SK-N-SH treated with all-trans-retinoic acid at 6 μM for 48 hours (cell line): ENCODE data around the gene EDIL3.
A peak's percentile ranks its signal among the peaks of the same experiment; 100 is the strongest.

Experiments
- ATAC-seq: fragments of 200-7000 bp; cut with Tn5 transposase; 3 replicates; pipeline ENCODE4 v1.9.1; 2020; ENCODE audit warnings: mild to moderate bottlenecking, moderate library complexity
- ARNTL ChIP-seq: fragments of 450-650 bp; formaldehyde crosslinking; IDR thresholded peaks from 2 replicates; pipeline ENCODE4 v1.5.0; 2020; ENCODE audit warnings: low read depth, mild to moderate bottlenecking, moderate library complexity, borderline replicate concordance
- BACH2 ChIP-seq: fragments of 250-450 bp; sonication (Bioruptor Pico); IDR thresholded peaks from 2 replicates; pipeline ENCODE4 v1.9.0; 2021; ENCODE audit warnings: mild to moderate bottlenecking, borderline replicate concordance
- CREB5 ChIP-seq: fragments of 250-450 bp; sonication (Bioruptor Pico); IDR thresholded peaks from 2 replicates; pipeline ENCODE4 v1.5.1; 2020; ENCODE audit warnings: low read depth, mild to moderate bottlenecking, moderate library complexity
- CSDC2 ChIP-seq: fragments of 250-450 bp; sonication (Bioruptor Pico); IDR thresholded peaks from 2 replicates; pipeline ENCODE4 v1.5.0; 2020; ENCODE audit warnings: mild to moderate bottlenecking, moderate library complexity
- GLIS3 ChIP-seq: fragments of 250-450 bp; sonication (Bioruptor Pico); IDR thresholded peaks from 2 replicates; pipeline ENCODE4 v1.5.0; 2020; ENCODE audit warnings: mild to moderate bottlenecking, moderate library complexity
- ISL1 ChIP-seq: fragments of 250-450 bp; sonication (Bioruptor Pico); IDR thresholded peaks from 2 replicates; pipeline ENCODE4 v2.1.2; 2022; ENCODE audit warnings: mild to moderate bottlenecking, moderate library complexity
- PPARA ChIP-seq: fragments of 250-450 bp; sonication (Bioruptor Pico); IDR thresholded peaks from 2 replicates; pipeline ENCODE4 v1.5.0; 2020; ENCODE audit warnings: mild to moderate bottlenecking, borderline replicate concordance
- RARB ChIP-seq: fragments of 250-450 bp; sonication (Bioruptor Pico); IDR thresholded peaks from 2 replicates; pipeline ENCODE4 v1.8.0; 2021; ENCODE audit warnings: mild to moderate bottlenecking, moderate library complexity
- SNAI2 ChIP-seq: fragments of 250-450 bp; sonication (Bioruptor Pico); IDR thresholded peaks from 2 replicates; pipeline ENCODE4 v1.5.0; 2020; ENCODE audit warnings: mild to moderate bottlenecking, moderate library complexity
- TOX ChIP-seq: fragments of 250-450 bp; sonication (Bioruptor Pico); IDR thresholded peaks from 2 replicates; pipeline ENCODE4 v1.8.0; 2021; ENCODE audit warnings: mild to moderate bottlenecking, moderate library complexity, borderline replicate concordance
- ZC3H10 ChIP-seq: fragments of 250-450 bp; sonication (Bioruptor Pico); IDR thresholded peaks from 2 replicates; pipeline ENCODE4 v1.5.1; 2021; ENCODE audit warnings: mild to moderate bottlenecking, moderate library complexity
- ZFP3 ChIP-seq: fragments of 250-450 bp; sonication (Bioruptor Pico); IDR thresholded peaks from 2 replicates; pipeline ENCODE4 v1.5.0; 2020; ENCODE audit warnings: mild to moderate bottlenecking, moderate library complexity
- ZFP30 ChIP-seq: fragments of 450-650 bp; formaldehyde crosslinking; IDR thresholded peaks from 2 replicates; pipeline ENCODE4 v1.5.0; 2022; ENCODE audit warnings: mild to moderate bottlenecking, moderate library complexity
- ZNF70 ChIP-seq: fragments of 450-650 bp; formaldehyde crosslinking; IDR thresholded peaks from 2 replicates; pipeline ENCODE4 v1.5.0; 2020; ENCODE audit warnings: mild to moderate bottlenecking, moderate library complexity
- ZNF8 ChIP-seq: fragments of 450-650 bp; formaldehyde crosslinking; IDR thresholded peaks from 2 replicates; pipeline ENCODE4 v1.5.0; 2020; ENCODE audit warnings: mild to moderate bottlenecking, moderate library complexity
- TF ChIP-seq, protein P1 (sequence below): fragments of 250-450 bp; sonication (Bioruptor Pico); IDR thresholded peaks from 2 replicates; pipeline ENCODE4 v1.5.1; 2021; ENCODE audit warnings: mild to moderate bottlenecking, moderate library complexity
- TF ChIP-seq, protein P2 (sequence below): fragments of 250-450 bp; sonication (Bioruptor Pico); IDR thresholded peaks from 2 replicates; pipeline ENCODE4 v1.8.0; 2020; ENCODE audit warnings: mild to moderate bottlenecking, moderate library complexity, borderline replicate concordance

EDIL3 gene

GRCh38 chr5:84383816-84384603 lies 670 bp downstream of the EDIL3 start:
- ATAC-seq: peak; percentile 28
- TF ChIP-seq ZC3H10: no peak

GRCh38 chr5:84383296-84383815 lies 1.3 kb downstream of the EDIL3 start:
- ATAC-seq: no peak; the same call in 2 of the 3 replicates
- TF ChIP-seq PPARA: no peak
- no peak for TF ChIP-seq BACH2 (CRISPR knock-in tag)
- no peak for TF ChIP-seq ZNF8
- no peak for TF ChIP-seq ZNF70
- TF ChIP-seq ARNTL (CRISPR knock-in tag): no peak
- TF ChIP-seq RARB: no peak
- no peak for TF ChIP-seq ISL1 (CRISPR knock-in tag)
- TF ChIP-seq, protein P1, sequence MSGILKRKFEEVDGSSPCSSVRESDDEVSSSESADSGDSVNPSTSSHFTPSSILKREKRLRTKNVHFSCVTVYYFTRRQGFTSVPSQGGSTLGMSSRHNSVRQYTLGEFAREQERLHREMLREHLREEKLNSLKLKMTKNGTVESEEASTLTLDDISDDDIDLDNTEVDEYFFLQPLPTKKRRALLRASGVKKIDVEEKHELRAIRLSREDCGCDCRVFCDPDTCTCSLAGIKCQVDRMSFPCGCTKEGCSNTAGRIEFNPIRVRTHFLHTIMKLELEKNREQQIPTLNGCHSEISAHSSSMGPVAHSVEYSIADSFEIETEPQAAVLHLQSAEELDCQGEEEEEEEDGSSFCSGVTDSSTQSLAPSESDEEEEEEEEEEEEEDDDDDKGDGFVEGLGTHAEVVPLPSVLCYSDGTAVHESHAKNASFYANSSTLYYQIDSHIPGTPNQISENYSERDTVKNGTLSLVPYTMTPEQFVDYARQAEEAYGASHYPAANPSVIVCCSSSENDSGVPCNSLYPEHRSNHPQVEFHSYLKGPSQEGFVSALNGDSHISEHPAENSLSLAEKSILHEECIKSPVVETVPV (CRISPR knock-in tag): no peak
- no peak for TF ChIP-seq SNAI2
- TF ChIP-seq ZFP3 (CRISPR knock-in tag): no peak
- TF ChIP-seq ZFP30 (CRISPR knock-in tag): no peak
- TF ChIP-seq, protein P2, sequence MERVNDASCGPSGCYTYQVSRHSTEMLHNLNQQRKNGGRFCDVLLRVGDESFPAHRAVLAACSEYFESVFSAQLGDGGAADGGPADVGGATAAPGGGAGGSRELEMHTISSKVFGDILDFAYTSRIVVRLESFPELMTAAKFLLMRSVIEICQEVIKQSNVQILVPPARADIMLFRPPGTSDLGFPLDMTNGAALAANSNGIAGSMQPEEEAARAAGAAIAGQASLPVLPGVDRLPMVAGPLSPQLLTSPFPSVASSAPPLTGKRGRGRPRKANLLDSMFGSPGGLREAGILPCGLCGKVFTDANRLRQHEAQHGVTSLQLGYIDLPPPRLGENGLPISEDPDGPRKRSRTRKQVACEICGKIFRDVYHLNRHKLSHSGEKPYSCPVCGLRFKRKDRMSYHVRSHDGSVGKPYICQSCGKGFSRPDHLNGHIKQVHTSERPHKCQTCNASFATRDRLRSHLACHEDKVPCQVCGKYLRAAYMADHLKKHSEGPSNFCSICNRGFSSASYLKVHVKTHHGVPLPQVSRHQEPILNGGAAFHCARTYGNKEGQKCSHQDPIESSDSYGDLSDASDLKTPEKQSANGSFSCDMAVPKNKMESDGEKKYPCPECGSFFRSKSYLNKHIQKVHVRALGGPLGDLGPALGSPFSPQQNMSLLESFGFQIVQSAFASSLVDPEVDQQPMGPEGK: no peak
- no peak for TF ChIP-seq ZC3H10
- TF ChIP-seq TOX (CRISPR knock-in tag): no peak

- ATAC-seq: peak; percentile 63
- TF ChIP-seq BACH2 (CRISPR knock-in tag) (no peak), ZFP3 (CRISPR knock-in tag) (no peak), CREB5 (CRISPR knock-in tag) (no peak), TOX (CRISPR knock-in tag) (no peak), ISL1 (CRISPR knock-in tag) (no peak)
Measured at GRCh38 chr5:84382363-84383295, 2.1 kb downstream of the EDIL3 start.

DNA sequence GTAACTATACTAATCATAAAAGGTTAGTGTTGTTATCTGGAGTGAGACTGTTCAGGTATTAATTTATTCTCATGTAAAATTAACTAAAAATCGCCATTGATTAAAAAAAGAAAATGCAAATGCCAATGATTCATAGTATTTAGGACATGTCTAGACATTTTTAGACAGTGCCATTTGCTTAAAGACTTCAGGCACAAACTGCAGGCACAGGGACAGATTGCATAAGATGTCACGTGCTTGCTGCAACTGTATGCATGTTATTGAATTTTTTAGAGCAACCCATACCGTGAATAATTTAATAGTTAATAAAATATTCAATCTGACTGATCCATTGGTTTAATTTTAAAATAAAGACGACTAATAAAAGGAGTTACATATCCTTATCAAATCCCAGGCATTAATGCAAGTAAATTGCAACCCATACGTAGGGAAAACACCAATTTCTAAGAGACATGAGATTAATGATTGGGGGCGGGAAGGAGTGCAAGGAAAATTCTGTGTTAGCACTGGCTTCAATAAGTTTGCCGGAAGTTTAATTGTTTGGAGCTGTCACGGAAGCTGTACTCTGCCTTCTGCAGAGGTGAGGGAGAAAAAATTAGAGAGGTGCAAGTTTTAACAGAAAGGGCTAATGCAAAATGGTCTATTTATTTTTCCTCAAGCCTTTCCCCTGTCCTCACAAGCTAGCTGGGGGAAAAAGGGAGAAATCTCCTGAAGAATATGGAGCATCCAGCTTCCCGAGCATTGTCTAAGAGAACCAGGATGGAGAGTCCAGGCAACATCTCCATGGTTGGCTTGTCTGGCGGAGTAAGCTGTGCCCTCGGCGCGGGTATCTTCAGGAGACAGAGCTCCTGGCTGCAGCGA lies 2.9 kb downstream of the EDIL3 start:
- TF ChIP-seq CSDC2 (CRISPR knock-in tag) (no peak), ZC3H10 (no peak), BACH2 (CRISPR knock-in tag) (no peak), SNAI2 (no peak), ARNTL (CRISPR knock-in tag) (no peak), TOX (CRISPR knock-in tag) (no peak), GLIS3 (CRISPR knock-in tag) (no peak), CREB5 (CRISPR knock-in tag) (no peak), ISL1 (CRISPR knock-in tag) (no peak), PPARA (no peak), ZNF70 (no peak)
- TF ChIP-seq, protein P2: no peak
- TF ChIP-seq, protein P1 (CRISPR knock-in tag): no peak
- ATAC-seq: no peak
